K562 (cell line): ENCODE data around the gene CHD8. TPM values are rescaled to one million over a fixed set of nuclear protein-coding genes. Genes with fewer than 3 reads are reported as not detected.

Experiments used
- FOXK2 ChIP-seq, 2 experiments: fragments of 450-650 bp; IDR thresholded peaks in 1 of 2; conservative IDR thresholded peaks in 1 of 2; 2 replicates each; pipeline ENCODE4 v1.6.1; 2016; ENCODE audit warnings: low read depth in 2 of 2, mild to moderate bottlenecking in 1 of 2
- HMG20A ChIP-seq: fragments of 450-650 bp; formaldehyde crosslinking; conservative IDR thresholded peaks from 2 replicates; pipeline ENCODE4 v1.4.0; 2020; ENCODE audit warnings: mild to moderate bottlenecking, mixed read lengths
- HNRNPK ChIP-seq: fragments of 200-400 bp; formaldehyde crosslinking; IDR thresholded peaks from one replicate; pipeline ENCODE4 v1.6.1; 2018; ENCODE audit warnings: mild to moderate bottlenecking, low read depth, low read length; ENCODE audit not compliant: poor library complexity, severe bottlenecking
- ILK ChIP-seq: fragments of 450-650 bp; IDR thresholded peaks from 2 replicates; pipeline ENCODE4 v1.6.1; 2016; ENCODE audit warnings: missing genetic modification characterization, low read depth, mild to moderate bottlenecking, missing compliant biosample characterization, moderate library complexity, borderline replicate concordance
- KLF16 ChIP-seq: IDR thresholded peaks from 2 replicates; pipeline ENCODE4 v1.6.1; 2016; ENCODE audit warnings: antibody characterized with exemption
- MXD1 ChIP-seq: fragments of 250-450 bp; sonication (Bioruptor Pico); IDR thresholded peaks from 2 replicates; pipeline ENCODE4 v1.8.0; 2021; ENCODE audit warnings: borderline replicate concordance, mild to moderate bottlenecking, moderate library complexity; ENCODE audit not compliant: poor library complexity, severe bottlenecking
- NRF1 ChIP-seq, 2 experiments: fragments of 450-650 bp; IDR thresholded peaks in 1 of 2; conservative IDR thresholded peaks in 1 of 2; 2 replicates each; pipeline ENCODE4 v1.6.1; 2014; ENCODE audit warnings: mild to moderate bottlenecking in 2 of 2
- PCBP1 ChIP-seq: fragments of 200-400 bp; formaldehyde crosslinking; IDR thresholded peaks from 2 replicates; pipeline ENCODE4 v1.6.1; 2018; ENCODE audit warnings: mild to moderate bottlenecking, low read depth, low read length; ENCODE audit not compliant: poor library complexity, severe bottlenecking
- RAD51 ChIP-seq: fragments of 450-650 bp; IDR thresholded peaks from 2 replicates; pipeline ENCODE4 v1.7.1; 2016; ENCODE audit warnings: low read depth, mild to moderate bottlenecking, borderline replicate concordance
- SOX6 ChIP-seq: fragments of 450-650 bp; IDR thresholded peaks from 2 replicates; pipeline ENCODE4 v1.6.1; 2014; ENCODE audit warnings: mild to moderate bottlenecking
- YBX1 ChIP-seq: fragments of 450-650 bp; IDR thresholded peaks from 2 replicates; pipeline ENCODE4 v1.7.1; 2016; ENCODE audit warnings: mild to moderate bottlenecking
- ZNF707 ChIP-seq: fragments of 250-450 bp; sonication (Bioruptor Pico); conservative IDR thresholded peaks from 2 replicates; pipeline ENCODE4 v1.8.0; 2022; ENCODE audit warnings: inconsistent platforms, mild to moderate bottlenecking, moderate library complexity
- polyA plus RNA-seq, 8 experiments: library from polyadenylated mRNA; depleted of rRNA in 4 of 8; stranded (reverse) in 5 of 8; unstranded in 3 of 8; fragments of >200 nt; fragmentation: Nextera tagmentation in 2 of 8; fragmentation: Illumina TruSeq in 1 of 8; extraction: Ambion mirVana in 2 of 8; extraction: Trizol in 1 of 8; gene quantifications; 2 replicates each; pipeline versions ENCODE4 v1.2.1 to v1.2.3, GENCODE V29; 2011 to 2014; ENCODE audit warnings: inconsistent platforms in 1 of 8, missing spikeins in 1 of 8
- total RNA-seq, 7 experiments: library from RNA; depleted of rRNA in 6 of 7; stranded (reverse); fragments of >200 nt in 6 of 7; fragmentation: Illumina TruSeq in 2 of 7; extraction: Trizol in 2 of 7; gene quantifications; 2 replicates each; pipeline versions ENCODE4 v1.2.1 to v1.2.3, GENCODE V29; 2011 to 2021; ENCODE audit warnings: low replicate concordance in 1 of 7
- TF ChIP-seq, protein P1 (sequence below): sonication (generic); formaldehyde crosslinking; IDR thresholded peaks from 2 replicates; pipeline ENCODE4 v1.4.0; 2020; ENCODE audit warnings: mild to moderate bottlenecking, missing genetic modification reagents
- TF ChIP-seq, protein P2 (sequence below): fragments of 450-650 bp; formaldehyde crosslinking; IDR thresholded peaks from 2 replicates; pipeline ENCODE4 v1.4.0; 2020; ENCODE audit warnings: mild to moderate bottlenecking, mixed read lengths

The CHD8 gene
- total and polyA plus RNA-seq, 9 of the 15 experiments (the other 6 are each of a cell fraction or from before 2014, with no cell fraction given): 11.1 to 51.2 (median 32.8) TPM

- TF ChIP-seq KLF16 (no peak), ILK (no peak), NRF1 (conservative IDR thresholded peaks at IDR 0.05 in 1 of 2, IDR thresholded peaks at IDR 0.05 in 1 of 2) (0 out of 4 replicates have a peak, but pooled peaks of 1 of the 2 experiments have one; percentile 26), PCBP1 (no peak), ZNF707 (CRISPR knock-in tag) (no peak), YBX1 (no peak), RAD51 (no peak), HMG20A (CRISPR knock-in tag) (no peak), MXD1 (CRISPR knock-in tag) (no peak), HNRNPK (no peak), SOX6 (no peak; the same call in 1 of the 2 replicates), FOXK2 (conservative IDR thresholded peaks at IDR 0.05 in 1 of 2, IDR thresholded peaks at IDR 0.05 in 1 of 2; ENCODE audit: low read depth in 2 of 2) (peak; percentile 73 to 83)
- TF ChIP-seq, protein P1, sequence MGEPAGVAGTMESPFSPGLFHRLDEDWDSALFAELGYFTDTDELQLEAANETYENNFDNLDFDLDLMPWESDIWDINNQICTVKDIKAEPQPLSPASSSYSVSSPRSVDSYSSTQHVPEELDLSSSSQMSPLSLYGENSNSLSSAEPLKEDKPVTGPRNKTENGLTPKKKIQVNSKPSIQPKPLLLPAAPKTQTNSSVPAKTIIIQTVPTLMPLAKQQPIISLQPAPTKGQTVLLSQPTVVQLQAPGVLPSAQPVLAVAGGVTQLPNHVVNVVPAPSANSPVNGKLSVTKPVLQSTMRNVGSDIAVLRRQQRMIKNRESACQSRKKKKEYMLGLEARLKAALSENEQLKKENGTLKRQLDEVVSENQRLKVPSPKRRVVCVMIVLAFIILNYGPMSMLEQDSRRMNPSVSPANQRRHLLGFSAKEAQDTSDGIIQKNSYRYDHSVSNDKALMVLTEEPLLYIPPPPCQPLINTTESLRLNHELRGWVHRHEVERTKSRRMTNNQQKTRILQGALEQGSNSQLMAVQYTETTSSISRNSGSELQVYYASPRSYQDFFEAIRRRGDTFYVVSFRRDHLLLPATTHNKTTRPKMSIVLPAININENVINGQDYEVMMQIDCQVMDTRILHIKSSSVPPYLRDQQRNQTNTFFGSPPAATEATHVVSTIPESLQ (CRISPR knock-in tag): no peak
- TF ChIP-seq, protein P2, sequence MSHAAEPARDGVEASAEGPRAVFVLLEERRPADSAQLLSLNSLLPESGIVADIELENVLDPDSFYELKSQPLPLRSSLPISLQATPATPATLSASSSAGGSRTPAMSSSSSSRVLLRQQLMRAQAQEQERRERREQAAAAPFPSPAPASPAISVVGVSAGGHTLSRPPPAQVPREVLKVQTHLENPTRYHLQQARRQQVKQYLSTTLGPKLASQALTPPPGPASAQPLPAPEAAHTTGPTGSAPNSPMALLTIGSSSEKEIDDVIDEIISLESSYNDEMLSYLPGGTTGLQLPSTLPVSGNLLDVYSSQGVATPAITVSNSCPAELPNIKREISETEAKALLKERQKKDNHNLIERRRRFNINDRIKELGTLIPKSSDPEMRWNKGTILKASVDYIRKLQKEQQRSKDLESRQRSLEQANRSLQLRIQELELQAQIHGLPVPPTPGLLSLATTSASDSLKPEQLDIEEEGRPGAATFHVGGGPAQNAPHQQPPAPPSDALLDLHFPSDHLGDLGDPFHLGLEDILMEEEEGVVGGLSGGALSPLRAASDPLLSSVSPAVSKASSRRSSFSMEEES (CRISPR knock-in tag): no peak
Measured at GRCh38 chr14:21476925-21477681, 21.2 kb upstream of the CHD8 start, which contains the start of the genes RAB2B and TOX4 (continued).
